Measurements from ENCODE around the gene ZNF207.
"Not testable (repeated sequence)": the region's sequence is repeated elsewhere in the genome, so short reads cannot be mapped to it uniquely, and the experiment has no call there.

Gene ZNF207

DNA sequence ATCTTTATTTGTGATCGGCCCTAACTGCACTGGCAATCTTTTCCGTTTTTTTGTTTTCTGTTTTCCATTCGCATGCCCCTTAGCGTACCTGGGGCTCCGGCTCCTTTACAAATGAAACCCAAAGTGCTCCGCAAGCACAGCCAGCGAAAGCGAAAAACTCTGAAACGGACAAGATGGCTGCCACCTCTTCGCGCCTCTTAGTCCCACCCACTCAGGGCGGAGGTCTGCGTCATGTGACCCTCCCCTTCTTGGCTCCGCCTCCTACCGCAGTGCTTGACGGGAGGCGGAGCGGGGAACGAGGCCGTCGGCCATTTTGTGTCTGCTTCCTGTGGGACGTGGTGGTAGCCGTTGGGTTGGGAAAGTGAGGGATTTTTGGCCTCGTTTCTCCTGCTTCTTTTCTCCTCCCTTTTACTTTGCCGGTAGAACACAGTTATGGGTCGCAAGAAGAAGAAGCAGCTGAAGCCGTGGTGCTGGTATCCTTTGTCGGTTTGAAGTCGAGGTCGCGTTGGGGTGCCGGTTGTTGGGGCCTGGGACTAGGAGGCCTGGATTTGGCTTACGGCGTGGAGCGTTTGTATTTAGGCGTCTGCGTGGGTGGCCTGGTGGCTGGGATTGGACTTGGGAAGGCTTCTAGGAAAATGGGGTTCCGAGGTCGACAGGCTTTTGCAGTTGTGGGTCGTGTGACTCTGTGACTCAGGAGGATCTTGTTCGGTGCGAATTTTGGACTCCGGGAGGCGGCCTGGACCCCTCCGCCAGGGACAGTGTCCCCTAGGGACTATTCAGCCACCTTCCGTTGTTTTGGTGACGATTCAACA lies at the start of gene ZNF207:
Gene ZNF207, plus strand, starts transcription at position 304 of the 812 bp plus-strand sequence. Its CDS starts 129 bp downstream, at position 433.
- Mint-ChIP-seq H3K36me3 (peaks cover 22 to 28% of the 10 kb centered on the region in 2 donors), H3K4me3 (peak within 1 kb of the TSS; percentile 92 to 94), H3K27me3 (no peaks in the 10 kb centered on the region), H3K4me1 (peaks cover 7 to 27% of the 10 kb centered on the region in 2 donors), H3K27ac (peak within 1 kb of the TSS; percentile 99), H3K9me3 (no peaks in the 10 kb centered on the region)
- ATAC-seq (replicated peaks) (peak; percentile 96 to 97), DNase-seq (peak; percentile 92)

- Mint-ChIP-seq H3K27ac (no peak overlapping the region), H3K4me1 (no peaks in the 10 kb centered on the region), H3K4me3 (no peak overlapping the region), H3K9me3 (no peaks in the 10 kb centered on the region), H3K27me3 (peaks cover 9% of the 10 kb centered on the region in 2 donors), H3K36me3 (no peaks in the 10 kb centered on the region)
- DNase-seq, result no peak
- ATAC-seq (replicated peaks), result no peak
Measured at GRCh38 chr17:32302037-32302436, 47.9 kb upstream of the ZNF207 start.

DNA sequence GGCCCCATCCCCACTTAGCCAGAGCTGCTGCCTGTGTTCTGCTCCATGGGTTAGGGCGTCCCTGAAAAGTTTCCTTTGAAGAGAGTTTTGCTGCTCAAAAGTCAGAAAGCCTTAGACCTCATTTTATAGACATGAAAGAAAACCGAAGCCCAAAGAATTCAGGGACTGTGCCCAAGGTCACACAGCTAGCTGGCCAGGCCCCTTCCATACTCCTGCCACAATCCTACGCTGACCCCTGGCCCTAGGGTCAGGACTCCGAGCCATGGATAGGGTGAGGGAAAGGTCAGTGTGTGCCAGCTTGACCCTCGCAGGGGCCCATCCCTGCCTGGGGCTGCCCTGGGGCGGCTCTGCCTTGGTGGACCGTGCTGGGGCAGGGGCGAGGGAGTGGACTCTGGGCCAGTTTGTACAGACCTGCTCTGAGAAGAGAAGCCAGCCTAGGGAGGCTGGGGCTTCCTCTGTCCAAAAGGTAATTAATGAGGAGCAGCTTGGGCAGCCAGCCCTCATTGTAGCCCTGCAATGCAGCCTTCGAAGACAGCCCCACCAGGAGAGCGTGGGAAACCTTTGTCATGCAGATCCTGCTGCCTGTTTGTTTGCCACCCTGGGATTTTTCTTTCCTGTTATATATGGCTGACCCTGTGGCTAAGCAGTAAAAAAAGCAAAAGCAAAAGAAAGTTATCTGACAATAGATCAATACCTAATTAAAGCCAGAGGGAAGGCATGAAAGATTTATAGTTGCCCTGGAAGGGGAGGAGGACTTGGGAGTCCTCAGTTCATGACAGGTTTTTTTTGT lies 46.9 kb upstream of the ZNF207 start:
- DNase-seq (no peak), ATAC-seq (replicated peaks) (no peak)
- Mint-ChIP-seq H3K36me3 (no peaks in the 10 kb centered on the region), H3K9me3 (no peaks in the 10 kb centered on the region), H3K27ac (no peak overlapping the region), H3K27me3 (peaks cover 13 to 16% of the 10 kb centered on the region in 2 donors), H3K4me3 (no peak overlapping the region), H3K4me1 (no peaks in the 10 kb centered on the region)

- Mint-ChIP-seq H3K4me1 (no peaks in the 10 kb centered on the region), H3K4me3 (no peak overlapping the region), H3K9me3 (no peaks in the 10 kb centered on the region), H3K36me3 (no peaks in the 10 kb centered on the region), H3K27ac (peak overlapping the region; percentile 15), H3K27me3 (peaks cover 13 to 14% of the 10 kb centered on the region in 2 donors)
- ATAC-seq (replicated peaks) (no peak), DNase-seq (no peak)
Measured at GRCh38 chr17:32303781-32304288, 46.1 kb upstream of the ZNF207 start.

DNA sequence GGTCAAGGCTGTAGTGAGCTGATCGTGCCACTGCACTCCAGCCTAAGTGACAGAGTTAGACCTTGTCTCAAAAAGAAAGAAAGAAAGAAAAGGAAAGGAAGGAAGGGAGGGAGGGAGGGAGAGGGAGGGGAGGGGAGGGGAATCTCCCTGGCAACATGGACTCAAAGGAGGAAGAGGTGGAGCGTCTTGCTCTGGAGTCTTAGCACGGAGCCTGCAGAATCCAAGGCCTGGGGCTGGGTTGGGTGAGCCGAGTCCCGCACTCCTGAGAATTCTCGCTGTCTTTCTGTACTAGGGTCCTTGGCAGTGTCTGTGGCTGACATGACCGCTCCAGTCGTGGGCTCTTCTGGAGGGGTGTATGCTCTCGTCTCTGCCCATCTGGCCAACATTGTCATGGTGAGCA lies 44.9 kb upstream of the ZNF207 start:
- Mint-ChIP-seq H3K4me1 (no peaks in the 10 kb centered on the region), H3K27me3 (peaks cover 13 to 14% of the 10 kb centered on the region in 2 donors), H3K9me3 (no peaks in the 10 kb centered on the region), H3K4me3 (no peak overlapping the region), H3K27ac (no peak overlapping the region), H3K36me3 (no peaks in the 10 kb centered on the region)
- ATAC-seq (replicated peaks) (no peak), DNase-seq (no peak)

- H3K4me3 Mint-ChIP-seq, result no peak overlapping the region
- H3K9me3 Mint-ChIP-seq, result no peaks in the 10 kb centered on the region
Measured at GRCh38 chr17:32307658-32308057, 42.3 kb upstream of the ZNF207 start.

GRCh38 chr17:32311028-32311536 lies 38.9 kb upstream of the ZNF207 start:
- Mint-ChIP-seq H3K36me3 (no peaks in the 10 kb centered on the region), H3K9me3 (no peaks in the 10 kb centered on the region), H3K4me1 (no peaks in the 10 kb centered on the region), H3K27ac (no peak overlapping the region), H3K4me3 (no peak overlapping the region), H3K27me3 (peaks cover 15 to 19% of the 10 kb centered on the region in 2 donors)
- no peak for DNase-seq
- ATAC-seq (replicated peaks), result no peak

More at GRCh38 chr17:32307658-32308057, 42.3 kb upstream of the ZNF207 start:
- peaks cover 13 to 14% of the 10 kb centered on the region in 2 donors for H3K27me3 Mint-ChIP-seq
- H3K36me3 Mint-ChIP-seq, result no peaks in the 10 kb centered on the region
- DNase-seq (no peak), ATAC-seq (replicated peaks) (no peak)
- H3K4me1 Mint-ChIP-seq, result no peaks in the 10 kb centered on the region
- no peak overlapping the region for H3K27ac Mint-ChIP-seq

DNA sequence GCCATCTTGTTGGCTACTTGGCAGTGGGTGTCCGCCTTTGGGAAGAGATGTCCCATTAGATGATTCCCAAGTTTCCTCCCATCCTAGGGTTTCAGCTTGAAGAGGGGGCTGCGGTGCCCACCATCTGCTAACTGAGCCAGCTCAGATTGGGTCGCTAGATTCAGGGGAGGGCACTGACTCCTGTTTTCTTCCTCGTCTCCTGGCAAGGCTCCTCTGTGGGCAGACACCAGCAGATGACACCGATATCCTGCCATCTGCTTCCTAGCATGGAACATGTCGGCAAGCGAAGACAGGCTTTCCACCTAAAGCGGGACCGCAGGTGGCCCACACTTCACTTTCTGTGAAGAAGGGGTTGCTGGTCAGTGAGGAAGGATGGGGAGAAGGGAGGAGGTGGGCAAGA lies 35.3 kb upstream of the ZNF207 start:
- Mint-ChIP-seq H3K9me3 (no peaks in the 10 kb centered on the region), H3K36me3 (no peaks in the 10 kb centered on the region), H3K27me3 (peaks cover 6 to 18% of the 10 kb centered on the region in 2 donors), H3K27ac (no peak overlapping the region), H3K4me3 (no peak overlapping the region), H3K4me1 (peaks cover 6 to 11% of the 10 kb centered on the region in 2 donors)
- no peak for DNase-seq
- no peak for ATAC-seq (replicated peaks)

DNA sequence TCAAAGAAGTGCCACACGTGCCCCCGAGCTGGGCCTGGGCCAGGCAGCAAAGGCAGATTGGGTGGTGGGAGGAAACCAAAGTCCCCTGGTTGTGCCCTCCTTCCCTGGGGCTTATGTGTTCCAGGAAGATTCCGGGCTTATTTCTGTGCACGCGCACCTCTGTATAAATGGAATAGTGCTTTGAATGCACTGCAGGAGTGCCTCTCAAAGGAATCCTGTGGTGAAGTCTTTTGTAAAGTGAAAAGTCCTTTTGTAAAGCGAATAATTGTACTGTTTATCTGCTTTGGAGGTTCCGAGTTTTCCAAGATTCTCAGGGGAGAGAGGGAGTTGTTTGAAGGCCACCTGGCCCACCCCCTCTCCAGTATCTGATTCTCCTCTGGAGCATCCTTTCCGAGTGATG lies 34.8 kb upstream of the ZNF207 start:
- Mint-ChIP-seq H3K9me3 (no peaks in the 10 kb centered on the region), H3K36me3 (no peaks in the 10 kb centered on the region), H3K4me1 (peaks cover 8 to 14% of the 10 kb centered on the region in 2 donors), H3K4me3 (no peak overlapping the region), H3K27ac (no peak overlapping the region), H3K27me3 (peaks cover 6 to 18% of the 10 kb centered on the region in 2 donors)
- DNase-seq (no peak), ATAC-seq (replicated peaks) (no peak)

DNA sequence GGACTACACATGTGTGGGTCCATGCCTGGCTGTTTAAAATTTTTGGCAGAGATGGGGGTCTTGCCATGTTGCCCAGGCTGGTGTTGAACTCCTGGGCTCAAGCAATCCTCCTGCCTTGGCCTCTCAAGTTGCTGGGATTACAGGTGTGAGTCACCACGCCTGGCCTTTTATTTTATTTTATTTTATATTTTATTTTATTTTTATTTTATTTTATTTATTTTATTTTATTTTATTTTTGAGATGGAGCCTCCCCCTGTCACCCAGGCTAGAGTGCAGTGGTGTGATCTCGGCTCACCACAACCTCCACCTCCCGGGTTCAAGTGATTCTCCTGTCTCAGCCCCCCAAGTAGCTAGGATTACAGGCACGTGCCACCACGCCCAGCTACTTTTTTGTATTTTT lies 33.3 kb upstream of the ZNF207 start:
- Mint-ChIP-seq H3K4me1 (peaks cover 12 to 14% of the 10 kb centered on the region in 2 donors), H3K27me3 (peaks cover 10 to 18% of the 10 kb centered on the region in 2 donors)
- DNase-seq; H3K36me3 Mint-ChIP-seq; H3K9me3 Mint-ChIP-seq; H3K4me3 Mint-ChIP-seq; ATAC-seq (replicated peaks); H3K27ac Mint-ChIP-seq: not testable (repeated sequence)

DNA sequence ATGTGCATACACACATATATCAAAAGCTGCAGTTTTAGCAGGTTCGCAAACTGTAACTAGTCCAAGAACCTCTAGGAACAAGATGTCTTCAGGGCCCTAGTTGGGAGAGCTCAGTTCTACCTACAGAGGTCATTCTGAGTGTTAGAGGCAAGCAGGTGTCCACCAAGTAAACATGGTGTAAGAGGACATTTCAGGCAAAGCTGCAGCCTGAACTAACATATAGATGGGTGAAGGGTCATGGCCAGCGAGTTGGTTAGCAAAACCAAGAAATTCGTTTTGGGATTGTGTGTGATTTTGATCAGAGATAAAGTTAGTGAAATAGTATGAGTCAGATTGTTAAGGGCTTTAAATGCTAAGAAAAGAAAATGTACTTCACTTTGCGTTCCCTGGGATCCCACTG lies 32.6 kb upstream of the ZNF207 start:
- H3K27me3 Mint-ChIP-seq, result peaks cover 17 to 22% of the 10 kb centered on the region in 2 donors
- DNase-seq, result no peak
- H3K27ac Mint-ChIP-seq, result no peak overlapping the region
- no peak overlapping the region for H3K4me3 Mint-ChIP-seq
- no peak for ATAC-seq (replicated peaks)
- H3K9me3 Mint-ChIP-seq, result no peaks in the 10 kb centered on the region
- H3K4me1 Mint-ChIP-seq, result peaks cover 14% of the 10 kb centered on the region in 2 donors
- H3K36me3 Mint-ChIP-seq, result no peaks in the 10 kb centered on the region

GRCh38 chr17:32318071-32318470 lies 31.9 kb upstream of the ZNF207 start:
- Mint-ChIP-seq H3K27ac (no peak overlapping the region), H3K4me3 (no peak overlapping the region), H3K27me3 (peaks cover 20 to 22% of the 10 kb centered on the region in 2 donors)

GRCh38 chr17:32319548-32319905 lies 30.4 kb upstream of the ZNF207 start:
- no peaks in the 10 kb centered on the region for H3K36me3 Mint-ChIP-seq
- ATAC-seq (replicated peaks), result peak; percentile 89 to 91
- peaks cover 20 to 22% of the 10 kb centered on the region in 2 donors for H3K27me3 Mint-ChIP-seq
- DNase-seq, result peak; percentile 85
- H3K4me3 Mint-ChIP-seq, result peak overlapping the region; percentile 85 to 86
- peak overlapping the region; percentile 65 for H3K27ac Mint-ChIP-seq
- no peaks in the 10 kb centered on the region for H3K9me3 Mint-ChIP-seq
- H3K4me1 Mint-ChIP-seq, result peaks cover 25 to 29% of the 10 kb centered on the region in 2 donors

More at GRCh38 chr17:32318071-32318470, 31.9 kb upstream of the ZNF207 start:
- DNase-seq, result no peak
- H3K9me3 Mint-ChIP-seq, result no peaks in the 10 kb centered on the region
- H3K4me1 Mint-ChIP-seq, result peaks cover 15 to 16% of the 10 kb centered on the region in 2 donors
- ATAC-seq (replicated peaks), result no peak
- no peaks in the 10 kb centered on the region for H3K36me3 Mint-ChIP-seq

DNA sequence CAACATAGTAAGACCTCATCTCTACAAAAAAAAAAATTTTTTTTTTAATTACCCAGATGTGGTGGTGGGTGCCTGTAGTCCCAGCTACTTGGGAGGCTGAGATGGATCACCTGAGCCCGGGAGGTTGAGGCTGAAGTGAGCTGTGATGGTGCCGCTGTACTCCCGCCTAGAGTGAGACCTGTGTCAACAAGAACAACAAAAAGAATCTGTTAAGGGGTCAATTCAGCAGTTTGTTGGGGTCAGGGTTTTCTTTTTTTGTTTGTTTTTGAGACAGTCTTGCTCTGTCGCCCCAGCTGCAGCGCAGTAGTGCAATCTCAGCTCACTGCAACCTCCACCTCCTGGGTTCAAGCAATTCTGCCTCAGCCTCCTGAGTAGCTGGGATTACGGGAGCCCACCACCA lies 29.9 kb upstream of the ZNF207 start:
- H3K9me3 Mint-ChIP-seq; H3K4me3 Mint-ChIP-seq; DNase-seq; ATAC-seq (replicated peaks); H3K36me3 Mint-ChIP-seq; H3K27ac Mint-ChIP-seq: not testable (repeated sequence)
- Mint-ChIP-seq H3K4me1 (peaks cover 25 to 29% of the 10 kb centered on the region in 2 donors), H3K27me3 (peaks cover 17 to 20% of the 10 kb centered on the region in 2 donors)
